Heart left ventricle (tissue), 13 donors: Measurements from ENCODE around the gene ADRA2B.

Experiments
- POLR2A ChIP-seq, 2 donors: fragments of 450-650 bp; IDR thresholded peaks; one replicate each; pipeline ENCODE4 v1.6.1; 2017; ENCODE audit warnings: antibody characterized with exemption in 2 of 2, mild to moderate bottlenecking in 2 of 2, moderate library complexity in 2 of 2
- TF ChIP-seq, protein P1 (sequence below), 12 donors: fragments of 200-600 bp; sonication (generic) in 4 of 12; IDR thresholded peaks; one replicate each; pipeline versions ENCODE4 v1.5.0 to v1.8.0; 2018 to 2022; ENCODE audit warnings: antibody characterized with exemption in 12 of 12, mild to moderate bottlenecking in 5 of 12
- donor health status: ischemic (EF 13 %, LVEDD 7.1; RV severe dilation, severe dysfunction).
- donor health status: DM: no; HTN: yes; CAD: no.
- donor health status: DM: no; HTN: no; CAD: no.
- donor health status: ischemic (EF 25% LVEDD 6.9; RV normal size, moderate dysfunction).
- donor health status: ischemic (EF 25% LVEDD 5.7; RV mildly dilated, moderate dysfunction).
- donor health status: ischemic (EF 35%, LVEDD 5.7; RV mildly dilated, moderate dysfunction).
- donor health status: nonischemic (EF 11% LVEDD 7.7; RV severe dilation, severe dysfunction).
- donor health status: DM: yes; HTN: yes; CAD: no.
- donor health status: PGD.
- donor health status: ischemic (EF 29% LVEDD 5.4; RV normal size, mild dysfunction).
- donor health status: nonischemic (EF 23%, LVEDD 6.1; RV moderate dilation, normal function).

DNA sequence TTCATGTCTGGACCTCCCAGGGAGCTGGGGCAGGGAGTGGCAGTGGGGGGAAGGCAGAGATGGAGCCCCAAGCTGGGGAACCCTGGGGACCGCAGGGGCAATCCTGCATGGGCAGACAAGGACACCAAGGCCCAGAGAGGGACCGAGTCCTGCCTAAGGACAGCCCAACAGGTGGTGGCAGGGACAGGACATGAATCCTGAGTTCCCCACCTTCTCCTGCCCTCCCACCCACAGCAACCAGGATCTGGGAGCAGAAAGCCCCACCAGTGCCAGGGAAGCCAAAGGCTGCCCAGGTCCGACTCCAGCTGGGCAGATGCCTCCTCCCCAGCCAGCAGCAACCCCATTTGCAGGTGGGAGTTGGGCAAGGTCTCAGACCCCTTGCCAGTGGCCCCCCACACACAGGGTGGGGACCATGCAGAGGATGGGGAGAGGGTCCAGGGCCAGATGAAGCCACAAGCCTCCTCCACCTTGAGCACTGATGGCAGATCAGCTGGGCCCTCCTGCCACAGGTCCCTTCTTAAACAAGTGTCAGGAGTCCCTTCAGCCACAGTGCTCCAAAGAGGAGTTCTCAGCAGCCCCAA is 6.3 kb downstream of the ADRA2B start:
- TF ChIP-seq, protein P1, sequence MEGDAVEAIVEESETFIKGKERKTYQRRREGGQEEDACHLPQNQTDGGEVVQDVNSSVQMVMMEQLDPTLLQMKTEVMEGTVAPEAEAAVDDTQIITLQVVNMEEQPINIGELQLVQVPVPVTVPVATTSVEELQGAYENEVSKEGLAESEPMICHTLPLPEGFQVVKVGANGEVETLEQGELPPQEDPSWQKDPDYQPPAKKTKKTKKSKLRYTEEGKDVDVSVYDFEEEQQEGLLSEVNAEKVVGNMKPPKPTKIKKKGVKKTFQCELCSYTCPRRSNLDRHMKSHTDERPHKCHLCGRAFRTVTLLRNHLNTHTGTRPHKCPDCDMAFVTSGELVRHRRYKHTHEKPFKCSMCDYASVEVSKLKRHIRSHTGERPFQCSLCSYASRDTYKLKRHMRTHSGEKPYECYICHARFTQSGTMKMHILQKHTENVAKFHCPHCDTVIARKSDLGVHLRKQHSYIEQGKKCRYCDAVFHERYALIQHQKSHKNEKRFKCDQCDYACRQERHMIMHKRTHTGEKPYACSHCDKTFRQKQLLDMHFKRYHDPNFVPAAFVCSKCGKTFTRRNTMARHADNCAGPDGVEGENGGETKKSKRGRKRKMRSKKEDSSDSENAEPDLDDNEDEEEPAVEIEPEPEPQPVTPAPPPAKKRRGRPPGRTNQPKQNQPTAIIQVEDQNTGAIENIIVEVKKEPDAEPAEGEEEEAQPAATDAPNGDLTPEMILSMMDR (IDR thresholded peaks at IDR 0.05) = no peak
- TF ChIP-seq POLR2A (IDR thresholded peaks at IDR 0.05) = no peak
